HepG2 (cell line): ENCODE data around the gene SFPQ. TPM values are rescaled to one million over a fixed set of nuclear protein-coding genes. Genes with fewer than 3 reads are reported as not detected.

Source experiments
- ARID5B ChIP-seq: IDR thresholded peaks from 2 replicates; pipeline ENCODE4 v1.4.0; 2020; ENCODE audit warnings: mild to moderate bottlenecking, missing genetic modification reagents
- FIP1L1 ChIP-seq: fragments of 200-400 bp; formaldehyde crosslinking; IDR thresholded peaks from 2 replicates; pipeline ENCODE4 v1.6.1; 2018; ENCODE audit warnings: low read depth, mild to moderate bottlenecking, low read length, moderate library complexity, borderline replicate concordance; ENCODE audit not compliant: insufficient read depth
- FOXC1 ChIP-seq: sonication (generic); formaldehyde crosslinking; IDR thresholded peaks from 2 replicates; pipeline ENCODE4 v1.8.0; 2022; ENCODE audit warnings: mild to moderate bottlenecking, missing genetic modification reagents, borderline replicate concordance
- FOXM1 ChIP-seq: sonication (generic); formaldehyde crosslinking; IDR thresholded peaks from 2 replicates; pipeline ENCODE4 v1.5.0; 2020; ENCODE audit warnings: missing genetic modification reagents
- HNF1B ChIP-seq: sonication (generic); formaldehyde crosslinking; IDR thresholded peaks from 2 replicates; pipeline ENCODE4 v1.5.1; 2020; ENCODE audit warnings: mild to moderate bottlenecking, moderate library complexity, missing genetic modification reagents
- JDP2 ChIP-seq: sonication (generic); formaldehyde crosslinking; IDR thresholded peaks from 2 replicates; pipeline ENCODE4 v1.8.1; 2022; ENCODE audit warnings: missing genetic modification reagents, borderline replicate concordance
- MIXL1 ChIP-seq: IDR thresholded peaks from 2 replicates; pipeline ENCODE4 v1.6.1; 2016
- RCOR2 ChIP-seq: IDR thresholded peaks from 2 replicates; pipeline ENCODE4 v1.6.1; 2016; ENCODE audit warnings: missing biosample characterization, missing genetic modification reagents
- SIX1 ChIP-seq: sonication (generic); formaldehyde crosslinking; IDR thresholded peaks from 2 replicates; pipeline ENCODE4 v1.4.0; 2020; ENCODE audit warnings: missing genetic modification reagents, borderline replicate concordance
- SSRP1 ChIP-seq: IDR thresholded peaks from 2 replicates; pipeline ENCODE4 v1.6.1; 2016; ENCODE audit warnings: control low read depth
- SUZ12 ChIP-seq: fragments of 150-350 bp; IDR thresholded peaks from 2 replicates; pipeline ENCODE4 v1.6.1; 2014; ENCODE audit warnings: low read depth, low read length
- TP53 ChIP-seq: sonication (generic); formaldehyde crosslinking; conservative IDR thresholded peaks from 2 replicates; pipeline ENCODE4 v1.4.0; 2020; ENCODE audit warnings: missing genetic modification reagents
- YEATS2 ChIP-seq: sonication (generic); formaldehyde crosslinking; IDR thresholded peaks from 2 replicates; pipeline ENCODE4 v1.4.0; 2020; ENCODE audit warnings: missing genetic modification reagents, borderline replicate concordance
- ZFP90 ChIP-seq: sonication (generic); formaldehyde crosslinking; IDR thresholded peaks from 2 replicates; pipeline ENCODE4 v1.8.0; 2022; ENCODE audit warnings: missing genetic modification reagents, mild to moderate bottlenecking, inconsistent platforms, borderline replicate concordance
- ZNF253 ChIP-seq: sonication (generic); formaldehyde crosslinking; IDR thresholded peaks from 2 replicates; pipeline ENCODE4 v1.8.0; 2022; ENCODE audit warnings: mild to moderate bottlenecking, missing genetic modification reagents, borderline replicate concordance
- ZNF337 ChIP-seq: sonication (generic); formaldehyde crosslinking; IDR thresholded peaks from 2 replicates; pipeline ENCODE4 v1.5.1; 2020; ENCODE audit warnings: missing genetic modification reagents, low read depth, mild to moderate bottlenecking, borderline replicate concordance
- ZNF33A ChIP-seq: sonication (generic); formaldehyde crosslinking; IDR thresholded peaks from 2 replicates; pipeline ENCODE4 v1.5.1; 2020; ENCODE audit warnings: missing genetic modification reagents, mild to moderate bottlenecking, moderate library complexity, borderline replicate concordance
- ZNF441 ChIP-seq: sonication (generic); formaldehyde crosslinking; IDR thresholded peaks from 2 replicates; pipeline ENCODE4 v1.7.0; 2021; ENCODE audit warnings: missing genetic modification reagents, borderline replicate concordance
- polyA plus RNA-seq, 8 experiments: library from polyadenylated mRNA; depleted of rRNA in 3 of 8; stranded (reverse) in 7 of 8; unstranded in 1 of 8; fragments of >200 nt; fragmentation: Illumina TruSeq in 4 of 8; extraction: Trizol in 4 of 8; gene quantifications; 2 replicates each; pipeline versions ENCODE4 v1.2.1 to v1.2.3, GENCODE V29; 2011 to 2016; ENCODE audit warnings: low read depth in 4 of 8, missing spikeins in 1 of 8, mixed read lengths in 1 of 8; ENCODE audit not compliant: insufficient read depth in 1 of 8
- total RNA-seq, 5 experiments: library from RNA; depleted of rRNA; stranded (reverse); fragments of >200 nt; fragmentation: Illumina TruSeq; extraction: Trizol; gene quantifications; 2 replicates each; pipeline ENCODE4 v1.2.3, GENCODE V29; 2016; ENCODE audit warnings: low read depth in 1 of 5
- TF ChIP-seq, protein P1 (sequence below): sonication (generic); formaldehyde crosslinking; IDR thresholded peaks from 2 replicates; pipeline ENCODE4 v1.5.1; 2020; ENCODE audit warnings: missing genetic modification reagents, mild to moderate bottlenecking, borderline replicate concordance

SFPQ gene
- total and polyA plus RNA-seq, 2 of the 13 experiments (the other 11 are each of a cell fraction or from before 2014, with no cell fraction given), result 101 to 292 TPM

- no peak for TF ChIP-seq RCOR2 (CRISPR knock-in tag)
- TF ChIP-seq FOXC1 (CRISPR knock-in tag), result no peak
- peak; percentile 40; the same call in 1 of the 2 replicates for TF ChIP-seq YEATS2 (CRISPR knock-in tag)
- TF ChIP-seq SSRP1, result no peak
- no peak for TF ChIP-seq ZNF441 (CRISPR knock-in tag)
- no peak for TF ChIP-seq FIP1L1
- TF ChIP-seq, protein P1, sequence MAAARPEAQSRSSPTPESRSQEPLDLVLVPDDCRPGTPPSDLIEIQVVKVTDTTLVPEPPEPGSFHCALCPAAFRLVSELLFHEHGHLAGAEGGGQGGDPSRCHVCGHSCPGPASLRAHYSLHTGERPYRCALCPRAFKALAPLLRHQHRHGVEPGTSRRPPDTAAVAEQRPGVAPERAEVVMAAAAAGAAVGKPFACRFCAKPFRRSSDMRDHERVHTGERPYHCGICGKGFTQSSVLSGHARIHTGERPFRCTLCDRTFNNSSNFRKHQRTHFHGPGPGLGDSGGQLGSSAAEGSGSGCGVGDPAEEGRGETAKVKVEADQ, result no peak
- no peak for TF ChIP-seq ZNF253 (CRISPR knock-in tag)
- no peak for TF ChIP-seq HNF1B (CRISPR knock-in tag)
- TF ChIP-seq ZNF337 (CRISPR knock-in tag), result no peak
- TF ChIP-seq ZFP90, result no peak
- TF ChIP-seq SIX1 (CRISPR knock-in tag), result no peak
- TF ChIP-seq MIXL1 (CRISPR knock-in tag), result peak; percentile 53; the same call in 1 of the 2 replicates
- TF ChIP-seq FOXM1 (CRISPR knock-in tag), result no peak
- TF ChIP-seq ZNF33A (CRISPR knock-in tag), result no peak
- TF ChIP-seq ARID5B, result peak; percentile 27; the same call in 1 of the 2 replicates
- no peak for TF ChIP-seq SUZ12
- TF ChIP-seq JDP2, result no peak
- TF ChIP-seq TP53 (CRISPR knock-in tag), result no peak
Observed at GRCh38 chr1:35202048-35202719, 9.2 kb upstream of the SFPQ start (continued).
